ENCODE measurements around the gene AKT1. TPM values are rescaled to one million over a fixed set of nuclear protein-coding genes. Genes with fewer than 3 reads are reported as not detected.
A peak's percentile ranks its signal among the peaks of the same experiment; 100 is the strongest.
"Not testable (repeated sequence)": the region's sequence is repeated elsewhere in the genome, so short reads cannot be mapped to it uniquely, and the experiment has no call there.

Gene AKT1
- polyA plus RNA-seq, 6 donors from 2014 or later, result 6.3 to 22.0 (median 14.1) TPM

DNA sequence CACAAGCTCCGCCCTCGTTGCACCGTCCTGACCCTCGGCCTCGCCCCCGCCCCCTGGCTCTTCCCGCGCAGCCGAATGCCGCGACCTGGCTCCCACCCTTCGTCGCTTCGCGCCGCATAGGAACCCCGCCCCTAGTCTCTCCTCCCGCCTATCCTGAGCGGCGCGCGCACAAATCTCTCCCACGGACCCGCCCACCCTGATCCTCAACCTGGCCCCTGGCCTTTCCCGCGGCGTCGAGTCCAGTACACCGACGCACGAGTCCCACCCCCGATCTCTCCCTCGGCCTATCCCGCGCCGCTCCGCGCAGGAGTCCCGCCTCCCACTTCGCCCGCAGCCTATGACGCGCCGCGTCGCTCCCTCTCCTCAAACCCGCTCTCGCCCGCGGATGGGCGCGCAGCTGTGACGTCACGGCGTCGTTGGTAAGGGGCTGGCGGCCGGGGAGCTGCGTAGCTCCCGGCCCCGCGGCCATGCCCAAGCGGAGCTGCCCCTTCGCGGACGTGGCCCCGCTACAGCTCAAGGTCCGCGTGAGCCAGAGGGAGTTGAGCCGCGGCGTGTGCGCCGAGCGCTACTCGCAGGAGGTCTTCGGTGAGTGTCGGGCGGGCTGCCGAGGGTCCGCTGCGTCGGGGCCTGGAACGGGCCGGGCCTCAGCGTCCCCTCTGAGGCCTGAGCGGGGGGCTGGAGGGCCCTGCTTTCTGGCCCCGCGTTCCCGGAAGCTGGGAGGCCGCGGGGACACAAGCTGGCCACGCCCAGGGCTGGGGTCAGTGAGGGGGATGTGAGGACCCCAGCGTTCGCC, 42.6 kb downstream of the AKT1 start, which contains the start of gene SIVA1:
Gene SIVA1 (plus strand): TSS at position 413 of the 793 bp plus-strand sequence. CDS start 55 bp downstream, at position 468.
- Mint-ChIP-seq H3K4me1 (peaks cover 30 to 59% (median 49%) of the 10 kb centered on the region in 3 donors), H3K9me3 (no peaks in the 10 kb centered on the region), H3K27me3 (no peaks in the 10 kb centered on the region), H3K27ac (peak within 1 kb of the TSS; percentile 91 to 96 (median 95)), H3K4me3 (peak within 1 kb of the TSS; percentile 91 to 96 (median 94)), H3K36me3 (peaks cover 0 to 6% of the 10 kb centered on the region in 2 donors)
- DNase-seq (peak; percentile 99), ATAC-seq (ENCODE audit: low read depth in 2 of 2) (peak; percentile 83 to 86)

DNA sequence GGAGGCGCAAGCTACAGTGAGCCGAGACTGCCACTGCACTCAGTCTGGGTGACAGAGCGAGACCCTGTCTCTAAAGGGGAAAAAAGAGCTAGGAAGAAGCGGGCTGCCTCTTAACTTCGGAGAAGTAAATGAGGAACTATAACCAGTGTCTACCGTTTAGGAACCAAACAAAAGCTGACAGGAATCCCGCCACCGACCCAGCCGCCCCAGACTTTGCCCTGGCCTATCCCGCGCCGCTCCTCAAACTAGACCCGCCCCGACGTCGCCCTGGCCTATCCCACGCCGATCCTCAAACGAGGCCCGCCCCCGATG, 43.2 kb downstream of the AKT1 start:
- no peak for DNase-seq
- H3K27ac Mint-ChIP-seq, result peak overlapping the region; percentile 91 to 96 (median 95)
- ATAC-seq (ENCODE audit: low read depth in 2 of 2), result peak; percentile 78 to 82
- H3K36me3 Mint-ChIP-seq, result peaks cover 0 to under 1% of the 10 kb centered on the region in 2 donors
- peaks cover 26 to 59% (median 49%) of the 10 kb centered on the region in 3 donors for H3K4me1 Mint-ChIP-seq
- H3K4me3 Mint-ChIP-seq, result peak overlapping the region; percentile 91 to 96 (median 94)
- no peaks in the 10 kb centered on the region for H3K27me3 Mint-ChIP-seq
- no peaks in the 10 kb centered on the region for H3K9me3 Mint-ChIP-seq

DNA sequence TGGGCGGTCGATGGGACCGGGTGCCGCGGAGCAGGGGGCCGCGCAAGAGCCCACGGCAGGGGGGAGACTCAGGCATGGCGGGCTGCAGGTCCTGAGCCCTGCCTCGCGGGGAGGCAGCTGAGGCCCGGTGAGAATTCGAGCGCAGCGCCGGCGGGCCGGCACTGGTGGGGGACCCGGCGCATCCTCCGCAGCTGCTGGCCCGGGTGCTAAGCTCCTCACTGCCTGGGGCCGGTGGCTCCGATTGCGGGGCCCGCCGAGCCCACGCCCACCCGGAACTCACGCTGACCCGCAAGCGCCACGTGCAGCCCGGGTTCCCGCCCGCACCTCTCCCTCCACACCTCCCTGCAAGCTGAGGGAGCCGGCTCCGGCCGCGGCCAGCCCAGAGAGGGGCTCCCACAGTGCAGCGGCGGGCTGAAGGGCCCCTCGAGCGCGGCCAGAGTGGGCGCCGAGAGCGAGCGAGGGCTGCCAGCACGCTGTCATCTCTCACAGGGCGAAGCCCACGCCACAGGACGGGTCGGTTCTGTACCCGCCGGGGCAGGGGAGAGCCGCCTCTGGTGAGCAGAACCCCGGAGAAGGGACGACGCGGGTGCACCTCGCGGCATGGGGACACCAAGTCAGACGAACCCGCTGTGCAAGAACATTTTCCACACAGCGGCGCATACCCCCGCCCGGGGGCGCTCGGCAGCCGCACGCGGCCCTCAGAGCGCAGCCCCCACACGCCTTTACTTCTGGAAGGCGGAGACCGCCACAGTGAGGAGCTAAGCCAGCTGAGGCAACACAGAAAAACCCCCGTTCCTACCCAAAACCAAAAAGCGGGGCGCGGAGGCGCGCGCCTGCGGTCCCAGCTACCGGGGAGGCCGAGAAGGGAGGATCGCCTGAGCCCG, 43.8 kb downstream of the AKT1 start:
- Mint-ChIP-seq H3K27me3 (no peaks in the 10 kb centered on the region), H3K36me3 (no peaks in the 10 kb centered on the region), H3K4me3 (peak overlapping the region; percentile 91 to 96 (median 94)), H3K9me3 (no peaks in the 10 kb centered on the region), H3K27ac (peak overlapping the region; percentile 91 to 96 (median 95)), H3K4me1 (peaks cover 26 to 54% (median 44%) of the 10 kb centered on the region in 3 donors)
- no peak for DNase-seq
- ATAC-seq (ENCODE audit: low read depth in 2 of 2), result no peak

DNA sequence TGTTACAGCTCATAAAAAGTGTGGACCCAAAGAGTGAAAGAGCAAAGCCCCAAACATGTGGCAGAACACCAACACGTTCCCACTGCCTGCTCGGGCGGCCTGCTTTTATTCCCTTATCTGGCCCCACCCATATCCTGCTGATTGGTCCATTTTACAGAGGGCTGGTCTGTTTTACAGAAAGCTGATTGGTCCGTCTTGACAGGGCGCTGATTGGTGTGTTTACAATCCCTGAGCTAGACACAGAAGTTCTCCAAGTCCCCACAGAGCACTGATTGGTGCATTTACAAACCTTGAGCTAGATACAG, 44.8 kb downstream of the AKT1 start:
- not testable (repeated sequence) for ATAC-seq (ENCODE audit: low read depth in 2 of 2); DNase-seq; H3K9me3 Mint-ChIP-seq; H3K36me3 Mint-ChIP-seq; H3K27me3 Mint-ChIP-seq
- Mint-ChIP-seq H3K27ac (peak overlapping the region in 2 of 6 donors; percentile 15), H3K4me3 (peak overlapping the region in 5 of 8 donors; percentile 45 to 69 (median 66)), H3K4me1 (peaks cover 24 to 44% (median 33%) of the 10 kb centered on the region in 3 donors)

- H3K27me3 Mint-ChIP-seq, result no peaks in the 10 kb centered on the region
- H3K4me3 Mint-ChIP-seq, result peak overlapping the region in 4 of 8 donors; percentile 45 to 67 (median 56)
- peaks cover 22 to 39% (median 29%) of the 10 kb centered on the region in 3 donors for H3K4me1 Mint-ChIP-seq
- H3K36me3 Mint-ChIP-seq, result no peaks in the 10 kb centered on the region
- no peaks in the 10 kb centered on the region for H3K9me3 Mint-ChIP-seq
- no peak for DNase-seq
- ATAC-seq (ENCODE audit: low read depth in 2 of 2), result no peak
- peak overlapping the region in 2 of 6 donors; percentile 57 to 60 for H3K27ac Mint-ChIP-seq
Observed at GRCh38 chr14:104750056-104750752, 45.3 kb downstream of the AKT1 start.

- Mint-ChIP-seq H3K27ac (peak overlapping the region in 2 of 6 donors; percentile 47 to 58), H3K4me1 (peaks cover 16 to 29% (median 20%) of the 10 kb centered on the region in 3 donors), H3K4me3 (peak overlapping the region in 4 of 8 donors; percentile 6 to 82 (median 37)), H3K9me3 (no peaks in the 10 kb centered on the region), H3K36me3 (no peaks in the 10 kb centered on the region), H3K27me3 (no peaks in the 10 kb centered on the region)
- DNase-seq, result no peak
- ATAC-seq (ENCODE audit: low read depth in 2 of 2), result no peak
Observed at GRCh38 chr14:104749111-104749649, 46.4 kb downstream of the AKT1 start.

GRCh38 chr14:104747876-104748275, 47.7 kb downstream of the AKT1 start:
- Mint-ChIP-seq H3K27me3 (no peaks in the 10 kb centered on the region), H3K4me3 (peak overlapping the region in 2 of 8 donors; percentile 29 to 30), H3K27ac (no peak overlapping the region), H3K4me1 (peaks cover 6 to 19% (median 9%) of the 10 kb centered on the region in 3 donors), H3K36me3 (no peaks in the 10 kb centered on the region), H3K9me3 (no peaks in the 10 kb centered on the region)
- DNase-seq, result no peak
- ATAC-seq (ENCODE audit: low read depth in 2 of 2), result no peak

DNA sequence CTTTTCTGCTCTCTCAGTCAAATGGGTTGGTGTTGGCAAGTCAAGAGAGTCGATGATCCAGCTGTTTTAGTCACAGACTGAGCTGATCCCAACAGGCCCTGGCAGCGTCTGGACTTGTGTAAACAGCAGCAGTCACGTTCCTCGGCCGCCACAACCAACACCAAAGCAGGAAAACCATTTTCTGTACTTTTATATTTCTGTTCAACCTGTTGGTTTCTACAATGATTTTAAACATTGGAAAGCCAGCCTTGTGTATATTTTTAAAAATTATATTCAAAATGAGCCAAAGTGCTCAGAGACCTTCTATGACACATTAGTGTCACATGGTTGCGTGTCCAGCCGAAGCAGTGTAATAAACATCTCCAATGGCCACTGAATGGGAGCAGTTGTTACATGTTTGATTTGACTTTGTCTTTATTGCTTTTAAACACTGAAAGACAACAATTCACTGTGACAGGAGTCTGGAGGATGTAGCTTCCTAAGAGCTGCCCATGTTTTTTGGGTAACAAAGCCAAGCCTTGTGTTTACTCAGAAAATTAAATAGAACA, 48.5 kb downstream of the AKT1 start:
- Mint-ChIP-seq H3K27ac (no peak overlapping the region), H3K4me3 (no peak overlapping the region), H3K4me1 (peaks cover 5 to 17% (median 8%) of the 10 kb centered on the region in 3 donors), H3K36me3 (no peaks in the 10 kb centered on the region), H3K9me3 (no peaks in the 10 kb centered on the region), H3K27me3 (no peaks in the 10 kb centered on the region)
- DNase-seq (no peak), ATAC-seq (ENCODE audit: low read depth in 2 of 2) (no peak)

GRCh38 chr14:104746071-104746545, 49.4 kb downstream of the AKT1 start:
- Mint-ChIP-seq H3K4me1 (peaks cover 5 to 17% (median 8%) of the 10 kb centered on the region in 3 donors), H3K4me3 (no peak overlapping the region), H3K9me3 (no peaks in the 10 kb centered on the region), H3K27me3 (no peaks in the 10 kb centered on the region), H3K36me3 (no peaks in the 10 kb centered on the region), H3K27ac (no peak overlapping the region)
- ATAC-seq (ENCODE audit: low read depth in 2 of 2), result no peak
- DNase-seq, result no peak

GRCh38 chr14:104745431-104745830, 50.1 kb downstream of the AKT1 start:
- Mint-ChIP-seq H3K36me3 (no peaks in the 10 kb centered on the region), H3K4me3 (no peak overlapping the region), H3K27ac (no peak overlapping the region), H3K9me3 (no peaks in the 10 kb centered on the region), H3K4me1 (peaks cover 5 to 17% (median 8%) of the 10 kb centered on the region in 3 donors), H3K27me3 (no peaks in the 10 kb centered on the region)
- ATAC-seq (ENCODE audit: low read depth in 2 of 2), result no peak
- no peak for DNase-seq

- ATAC-seq (ENCODE audit: low read depth in 2 of 2), result no peak
- no peak for DNase-seq
- Mint-ChIP-seq H3K27ac (no peak overlapping the region), H3K4me3 (no peak overlapping the region), H3K9me3 (no peaks in the 10 kb centered on the region), H3K4me1 (peaks cover 8 to 14% (median 9%) of the 10 kb centered on the region in 3 donors), H3K27me3 (no peaks in the 10 kb centered on the region), H3K36me3 (no peaks in the 10 kb centered on the region)
Observed at GRCh38 chr14:104744484-104744883, 51.1 kb downstream of the AKT1 start.

DNA sequence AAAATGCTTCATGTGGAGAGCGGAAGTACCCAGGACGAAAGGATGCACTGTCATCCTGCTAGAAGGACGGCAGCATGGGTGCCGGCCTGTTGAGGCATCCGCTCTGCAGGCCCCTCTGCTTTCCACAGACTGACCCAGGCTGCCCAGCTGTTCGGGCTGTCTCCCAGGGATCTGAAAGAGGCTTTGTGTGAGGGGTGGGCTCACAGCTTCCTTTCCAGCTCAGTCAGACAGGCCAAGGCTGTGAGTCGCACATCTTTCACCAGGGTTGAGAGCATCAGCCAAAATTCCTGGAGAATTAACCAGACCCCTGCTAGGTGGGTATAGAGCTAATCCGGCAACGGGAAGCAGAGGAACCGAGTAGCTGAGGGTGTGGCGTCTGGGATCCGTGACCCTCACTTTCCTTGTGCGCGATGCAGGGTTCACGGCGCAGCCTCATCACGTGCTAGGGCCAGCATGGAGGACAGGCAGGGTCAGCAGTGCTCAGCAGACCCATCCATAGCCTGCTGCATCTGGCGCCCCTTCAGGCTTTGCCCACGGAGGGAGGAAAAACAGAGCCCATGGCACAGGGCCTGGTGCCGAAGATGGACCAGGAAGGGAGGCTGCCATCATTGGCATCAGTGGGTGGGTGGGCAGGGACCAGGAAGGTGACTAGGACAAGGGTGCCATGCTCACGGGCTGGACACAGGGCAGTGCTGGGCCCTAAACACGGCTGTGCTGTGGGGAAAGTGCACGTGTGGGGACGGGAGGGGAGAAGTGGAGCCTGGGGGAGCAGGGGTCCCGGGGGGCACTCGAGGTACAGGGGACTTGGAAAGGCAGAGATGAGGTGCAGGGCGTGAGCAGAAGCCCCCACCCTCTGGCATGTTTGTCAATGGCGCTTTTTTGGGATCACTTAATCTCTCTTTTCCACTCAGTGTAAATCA, 51.8 kb downstream of the AKT1 start:
- Mint-ChIP-seq H3K4me3 (no peak overlapping the region), H3K4me1 (peaks cover under 1 to 7% (median 4%) of the 10 kb centered on the region in 3 donors), H3K9me3 (no peaks in the 10 kb centered on the region), H3K27me3 (no peaks in the 10 kb centered on the region), H3K36me3 (no peaks in the 10 kb centered on the region), H3K27ac (no peak overlapping the region)
- ATAC-seq (ENCODE audit: low read depth in 2 of 2), result no peak
- DNase-seq, result no peak

Data from naive B cell (primary cell).